HCT116 (cell line): Measurements from ENCODE around the gene CNTNAP2. TPM values are rescaled to one million over a fixed set of nuclear protein-coding genes. Genes with fewer than 3 reads are reported as not detected.

Source experiments
- ATAC-seq: fragments of 200-7000 bp; cut with Tn5 transposase; 2 replicates; pipeline ENCODE4 v1.9.1; 2020; ENCODE audit warnings: mild to moderate bottlenecking, moderate library complexity
- BruUV-seq: library from RNA; stranded (reverse); fragments of 400-500 nt; replicated peaks from 2 replicates; lab custom pipeline; 2021; lab: Mats Ljungman, UMichigan
- CTCF ChIA-PET: fragments of 300-600 bp; sonication (Branson Sonifier 250); formaldehyde crosslinking; loops from one replicate; lab custom pipeline; 2021; ENCODE audit warnings: antibody characterized with exemption; lab: Charles Lee
- POLR2A ChIA-PET: fragments of 300-600, 350-600 bp; sonication (Branson Sonifier 250); formaldehyde crosslinking; loops from one replicate; lab custom pipeline; 2021; ENCODE audit warnings: antibody characterized with exemption; lab: Charles Lee
- RAD21 ChIA-PET, 2 experiments: fragments of 300-600 bp; sonication (Branson Sonifier 250); formaldehyde crosslinking; loops; one replicate each; lab custom pipeline; 2023; ENCODE audit warnings: low total read pairs in 2 of 2; ENCODE audit not compliant: uncharacterized antibody in 2 of 2, unreplicated experiment in 2 of 2, low non-redundant PET in 1 of 2; lab: Charles Lee
- DNase-seq: peaks from one replicate; pipeline ENCODE4 v3.0.0-alpha.2; 2010; ENCODE audit warnings: low read depth, low spot score
- H2AFZ ChIP-seq: fragments of 200-600 bp; shearing (Covaris generic), sonication (generic); 2 replicates; pipeline ENCODE4 v1.6.1; 2017; ENCODE audit warnings: low read depth, mixed run types, mixed read lengths, antibody characterized with exemption, low read length; ENCODE audit not compliant: poor library complexity, severe bottlenecking
- H3K27ac ChIP-seq: 2 replicates; pipeline ENCODE4 v1.5.1; 2012; ENCODE audit warnings: low read depth, low read length
- H3K27me3 ChIP-seq: fragments of 200-600 bp; sonication (generic); 2 replicates; pipeline ENCODE4 v1.6.1; 2016; ENCODE audit warnings: mixed run types, low read length, mixed read lengths; ENCODE audit not compliant: insufficient read depth
- H3K36me3 ChIP-seq, 2 experiments: fragments of 200-500 bp in 1 of 2; fragments of 200-600 bp in 1 of 2; sonication (Bioruptor generic) in 1 of 2; sonication (generic) in 1 of 2; 2 replicates each; pipeline versions ENCODE4 v1.5.1 to v1.6.1; 2014 to 2016; ENCODE audit warnings: low read length in 2 of 2, inconsistent platforms in 1 of 2, mixed read lengths in 1 of 2, mixed run types in 1 of 2; ENCODE audit not compliant: insufficient read depth in 2 of 2, control insufficient read depth in 1 of 2
- H3K4me1 ChIP-seq, 2 experiments: fragments of 200-600 bp in 1 of 2; sonication (generic) in 1 of 2; 2 replicates each; pipeline versions ENCODE4 v1.5.1 to v1.6.1; 2012 to 2017; ENCODE audit warnings: low read length in 2 of 2, inconsistent platforms in 1 of 2, mild to moderate bottlenecking in 1 of 2, mixed read lengths in 1 of 2, mixed run types in 1 of 2, moderate library complexity in 1 of 2; ENCODE audit not compliant: insufficient read depth in 2 of 2, control insufficient read depth in 1 of 2
- H3K4me2 ChIP-seq: fragments of 200-600 bp; sonication (generic); 2 replicates; pipeline ENCODE4 v1.6.1; 2017; ENCODE audit warnings: mixed run types, low read length, mixed read lengths
- H3K4me3 ChIP-seq, 2 experiments: fragments of 200-600 bp in 1 of 2; sonication (generic) in 1 of 2; replicated peaks in 1 of 2; 2 replicates each; pipeline ENCODE4 v1.5.1; 2011 to 2016; ENCODE audit warnings: low read length in 2 of 2, control low read depth in 1 of 2, low read depth in 1 of 2, mild to moderate bottlenecking in 1 of 2, mixed read lengths in 1 of 2, mixed run types in 1 of 2
- H3K79me2 ChIP-seq: fragments of 200-600 bp; sonication (generic); 2 replicates; pipeline ENCODE4 v1.6.1; 2017; ENCODE audit warnings: mild to moderate bottlenecking, mixed run types, low read length, moderate library complexity, mixed read lengths; ENCODE audit not compliant: insufficient read depth
- H3K9ac ChIP-seq: fragments of 200-600 bp; sonication (generic); 2 replicates; pipeline ENCODE4 v1.6.1; 2016; ENCODE audit warnings: low read length, mixed read lengths
- H3K9me2 ChIP-seq: fragments of 200-600 bp; sonication (generic), shearing (Covaris generic); 2 replicates; pipeline ENCODE4 v1.6.1; 2017; ENCODE audit warnings: mixed run types, mild to moderate bottlenecking, moderate library complexity; ENCODE audit not compliant: insufficient read depth
- H3K9me3 ChIP-seq, 2 experiments: fragments of 200-500 bp in 1 of 2; fragments of 200-600 bp in 1 of 2; sonication (Bioruptor generic) in 1 of 2; sonication (generic) in 1 of 2; 2 replicates each; pipeline ENCODE4 v1.6.1; 2014 to 2017; ENCODE audit warnings: low read length in 2 of 2, mixed read lengths in 2 of 2, inconsistent platforms in 1 of 2, low read depth in 1 of 2, mild to moderate bottlenecking in 1 of 2, mixed run types in 1 of 2, moderate library complexity in 1 of 2; ENCODE audit not compliant: control insufficient read depth in 1 of 2, insufficient read depth in 1 of 2
- H4K20me1 ChIP-seq: fragments of 200-600 bp; sonication (generic), shearing (Covaris generic); 2 replicates; pipeline ENCODE4 v1.6.1; 2017; ENCODE audit warnings: mixed run types, mild to moderate bottlenecking, moderate library complexity; ENCODE audit not compliant: insufficient read depth
- CBX3 ChIP-seq: IDR thresholded peaks from 2 replicates; pipeline ENCODE4 v1.6.1; 2012; ENCODE audit warnings: low read depth
- CEBPB ChIP-seq: IDR thresholded peaks from 2 replicates; pipeline ENCODE4 v1.6.1; 2012; ENCODE audit warnings: low read depth
- EGR1 ChIP-seq: IDR thresholded peaks from 2 replicates; pipeline ENCODE4 v1.6.1; 2012; ENCODE audit warnings: low read depth
- ELF1 ChIP-seq: IDR thresholded peaks from 2 replicates; pipeline ENCODE4 v1.6.1; 2012; ENCODE audit warnings: low read depth, borderline replicate concordance
- EZH2 ChIP-seq: fragments of 200-600 bp; sonication (generic); IDR thresholded peaks from 2 replicates; pipeline ENCODE4 v1.6.1; 2017; ENCODE audit warnings: antibody characterized with exemption, mixed run types
- EZH2phosphoT487 ChIP-seq: fragments of 200-600 bp; IDR thresholded peaks from 2 replicates; pipeline ENCODE4 v1.6.1; 2018; ENCODE audit warnings: antibody characterized with exemption, borderline replicate concordance
- FOSL1 ChIP-seq: IDR thresholded peaks from 2 replicates; pipeline ENCODE4 v1.6.1; 2012; ENCODE audit warnings: low read depth
- JUND ChIP-seq: IDR thresholded peaks from 2 replicates; pipeline ENCODE4 v1.6.1; 2012
- POLR2A ChIP-seq: IDR thresholded peaks from 2 replicates; pipeline ENCODE4 v1.7.0; 2011; ENCODE audit warnings: borderline replicate concordance; ENCODE audit not compliant: insufficient read depth, insufficient read length; ENCODE audit errors: extremely low read depth
- POLR2AphosphoS5 ChIP-seq: IDR thresholded peaks from 2 replicates; pipeline ENCODE4 v1.6.1; 2011; ENCODE audit warnings: mild to moderate bottlenecking, low read depth, low read length, moderate library complexity
- RAD21 ChIP-seq: IDR thresholded peaks from 2 replicates; pipeline ENCODE4 v1.6.1; 2012; ENCODE audit warnings: low read depth, mild to moderate bottlenecking
- SP1 ChIP-seq: IDR thresholded peaks from 2 replicates; pipeline ENCODE4 v1.6.1; 2012; ENCODE audit warnings: low read depth
- ZFX ChIP-seq: fragments of 450-650 bp; IDR thresholded peaks from 2 replicates; pipeline ENCODE4 v1.6.1; 2017
- ZNF274 ChIP-seq: fragments of 200-500 bp; sonication (Bioruptor generic); IDR thresholded peaks from 2 replicates; pipeline ENCODE4 v1.6.1; 2014; ENCODE audit warnings: mild to moderate bottlenecking, low read depth, low read length, inconsistent platforms
- intact Hi-C: fragments of 100-400 bp; cut with micrococcal nuclease; formaldehyde crosslinking; loops from 2 replicates; pipeline ENCODE4 v1.10.0; 2022
- total RNA-seq: library from RNA; stranded (reverse); gene quantifications from one replicate; pipeline ENCODE4 v1.2.1, GENCODE V29; 2021; ENCODE audit not compliant: unreplicated experiment
- TF ChIP-seq, protein P1 (sequence below): IDR thresholded peaks from 2 replicates; pipeline ENCODE4 v1.6.1; 2011; ENCODE audit warnings: mild to moderate bottlenecking, low read length, moderate library complexity; ENCODE audit not compliant: insufficient replicate concordance; ENCODE audit errors: extremely low read depth
- TF ChIP-seq, protein P2 (sequence below): IDR thresholded peaks from 2 replicates; pipeline ENCODE4 v1.6.1; 2012
- TF ChIP-seq, protein P3 (sequence below): IDR thresholded peaks from 2 replicates; pipeline ENCODE4 v1.6.1; 2012
- TF ChIP-seq, protein P4 (sequence below): IDR thresholded peaks from 2 replicates; pipeline ENCODE4 v1.6.1; 2012; ENCODE audit warnings: low read depth
- TF ChIP-seq, protein P5 (sequence below), 3 experiments: fragments of 200-600 bp in 1 of 3; sonication (generic) in 1 of 3; IDR thresholded peaks in 2 of 3; conservative IDR thresholded peaks in 1 of 3; 2 replicates each; pipeline ENCODE4 v1.5.1; 2012 to 2017; ENCODE audit warnings: low read depth in 2 of 3, low read length in 2 of 3, antibody characterized with exemption in 1 of 3, borderline replicate concordance in 1 of 3, control low read depth in 1 of 3, mild to moderate bottlenecking in 1 of 3, mixed read lengths in 1 of 3, mixed run types in 1 of 3, moderate library complexity in 1 of 3; ENCODE audit not compliant: insufficient read depth in 1 of 3

CNTNAP2 gene
- total RNA-seq, 1 experiment from 2014 or later: 0.37 TPM

DNA sequence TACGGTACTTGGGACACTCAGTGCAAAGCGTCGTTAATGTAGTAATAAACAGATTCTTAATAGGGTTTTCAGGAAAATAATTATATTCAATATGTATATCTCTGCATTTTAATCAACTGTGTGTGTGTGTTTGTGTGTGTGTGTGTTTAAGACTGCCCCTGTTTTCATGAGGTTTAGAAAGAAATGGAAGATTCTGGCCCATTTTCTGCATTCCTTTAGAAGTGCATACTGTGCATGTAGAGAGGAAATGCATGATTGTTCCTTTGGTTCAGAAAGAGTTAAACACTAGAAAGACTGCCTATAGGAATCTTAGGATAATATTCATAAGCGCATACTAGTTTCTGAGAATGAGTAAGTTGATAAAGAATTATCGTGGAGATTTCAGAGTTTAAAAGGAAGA, 975 bp downstream of the CNTNAP2 start:
- ATAC-seq (no peak), DNase-seq (no peak)
- Histone ChIP-seq H4K20me1 (no peaks in the 10 kb centered on the region), H3K9ac (no peak overlapping the region), H3K27ac (no peak overlapping the region), H3K9me3 (peaks cover 4 to 8% of the 10 kb centered on the region in 2 experiments; a peak in 2 of 4 replicates), H3K4me2 (no peak overlapping the region), H3K36me3 (no peaks in the 10 kb centered on the region), H3K27me3 (no peaks in the 10 kb centered on the region), H3K4me1 (no peaks in the 10 kb centered on the region), H3K79me2 (no peaks in the 10 kb centered on the region), H2AFZ (no peak overlapping the region), H3K9me2 (no peaks in the 10 kb centered on the region), H3K4me3 (no peak overlapping the region)
- TF ChIP-seq CBX3 (no peak), ELF1 (no peak), SP1 (no peak), POLR2AphosphoS5 (no peak), FOSL1 (no peak), ZFX (no peak), EZH2phosphoT487 (no peak), CEBPB (no peak), EZH2 (no peak), POLR2A (no peak), ZNF274 (no peak), EGR1 (no peak), RAD21 (no peak), JUND (no peak)
- TF ChIP-seq, protein P1, sequence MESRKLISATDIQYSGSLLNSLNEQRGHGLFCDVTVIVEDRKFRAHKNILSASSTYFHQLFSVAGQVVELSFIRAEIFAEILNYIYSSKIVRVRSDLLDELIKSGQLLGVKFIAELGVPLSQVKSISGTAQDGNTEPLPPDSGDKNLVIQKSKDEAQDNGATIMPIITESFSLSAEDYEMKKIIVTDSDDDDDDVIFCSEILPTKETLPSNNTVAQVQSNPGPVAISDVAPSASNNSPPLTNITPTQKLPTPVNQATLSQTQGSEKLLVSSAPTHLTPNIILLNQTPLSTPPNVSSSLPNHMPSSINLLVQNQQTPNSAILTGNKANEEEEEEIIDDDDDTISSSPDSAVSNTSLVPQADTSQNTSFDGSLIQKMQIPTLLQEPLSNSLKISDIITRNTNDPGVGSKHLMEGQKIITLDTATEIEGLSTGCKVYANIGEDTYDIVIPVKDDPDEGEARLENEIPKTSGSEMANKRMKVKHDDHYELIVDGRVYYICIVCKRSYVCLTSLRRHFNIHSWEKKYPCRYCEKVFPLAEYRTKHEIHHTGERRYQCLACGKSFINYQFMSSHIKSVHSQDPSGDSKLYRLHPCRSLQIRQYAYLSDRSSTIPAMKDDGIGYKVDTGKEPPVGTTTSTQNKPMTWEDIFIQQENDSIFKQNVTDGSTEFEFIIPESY: no peak
- TF ChIP-seq, protein P2, sequence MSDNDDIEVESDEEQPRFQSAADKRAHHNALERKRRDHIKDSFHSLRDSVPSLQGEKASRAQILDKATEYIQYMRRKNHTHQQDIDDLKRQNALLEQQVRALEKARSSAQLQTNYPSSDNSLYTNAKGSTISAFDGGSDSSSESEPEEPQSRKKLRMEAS: no peak
- TF ChIP-seq, protein P3, sequence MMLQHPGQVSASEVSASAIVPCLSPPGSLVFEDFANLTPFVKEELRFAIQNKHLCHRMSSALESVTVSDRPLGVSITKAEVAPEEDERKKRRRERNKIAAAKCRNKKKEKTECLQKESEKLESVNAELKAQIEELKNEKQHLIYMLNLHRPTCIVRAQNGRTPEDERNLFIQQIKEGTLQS: no peak
- TF ChIP-seq, protein P4, sequence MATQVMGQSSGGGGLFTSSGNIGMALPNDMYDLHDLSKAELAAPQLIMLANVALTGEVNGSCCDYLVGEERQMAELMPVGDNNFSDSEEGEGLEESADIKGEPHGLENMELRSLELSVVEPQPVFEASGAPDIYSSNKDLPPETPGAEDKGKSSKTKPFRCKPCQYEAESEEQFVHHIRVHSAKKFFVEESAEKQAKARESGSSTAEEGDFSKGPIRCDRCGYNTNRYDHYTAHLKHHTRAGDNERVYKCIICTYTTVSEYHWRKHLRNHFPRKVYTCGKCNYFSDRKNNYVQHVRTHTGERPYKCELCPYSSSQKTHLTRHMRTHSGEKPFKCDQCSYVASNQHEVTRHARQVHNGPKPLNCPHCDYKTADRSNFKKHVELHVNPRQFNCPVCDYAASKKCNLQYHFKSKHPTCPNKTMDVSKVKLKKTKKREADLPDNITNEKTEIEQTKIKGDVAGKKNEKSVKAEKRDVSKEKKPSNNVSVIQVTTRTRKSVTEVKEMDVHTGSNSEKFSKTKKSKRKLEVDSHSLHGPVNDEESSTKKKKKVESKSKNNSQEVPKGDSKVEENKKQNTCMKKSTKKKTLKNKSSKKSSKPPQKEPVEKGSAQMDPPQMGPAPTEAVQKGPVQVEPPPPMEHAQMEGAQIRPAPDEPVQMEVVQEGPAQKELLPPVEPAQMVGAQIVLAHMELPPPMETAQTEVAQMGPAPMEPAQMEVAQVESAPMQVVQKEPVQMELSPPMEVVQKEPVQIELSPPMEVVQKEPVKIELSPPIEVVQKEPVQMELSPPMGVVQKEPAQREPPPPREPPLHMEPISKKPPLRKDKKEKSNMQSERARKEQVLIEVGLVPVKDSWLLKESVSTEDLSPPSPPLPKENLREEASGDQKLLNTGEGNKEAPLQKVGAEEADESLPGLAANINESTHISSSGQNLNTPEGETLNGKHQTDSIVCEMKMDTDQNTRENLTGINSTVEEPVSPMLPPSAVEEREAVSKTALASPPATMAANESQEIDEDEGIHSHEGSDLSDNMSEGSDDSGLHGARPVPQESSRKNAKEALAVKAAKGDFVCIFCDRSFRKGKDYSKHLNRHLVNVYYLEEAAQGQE: no peak
- TF ChIP-seq, protein P5, sequence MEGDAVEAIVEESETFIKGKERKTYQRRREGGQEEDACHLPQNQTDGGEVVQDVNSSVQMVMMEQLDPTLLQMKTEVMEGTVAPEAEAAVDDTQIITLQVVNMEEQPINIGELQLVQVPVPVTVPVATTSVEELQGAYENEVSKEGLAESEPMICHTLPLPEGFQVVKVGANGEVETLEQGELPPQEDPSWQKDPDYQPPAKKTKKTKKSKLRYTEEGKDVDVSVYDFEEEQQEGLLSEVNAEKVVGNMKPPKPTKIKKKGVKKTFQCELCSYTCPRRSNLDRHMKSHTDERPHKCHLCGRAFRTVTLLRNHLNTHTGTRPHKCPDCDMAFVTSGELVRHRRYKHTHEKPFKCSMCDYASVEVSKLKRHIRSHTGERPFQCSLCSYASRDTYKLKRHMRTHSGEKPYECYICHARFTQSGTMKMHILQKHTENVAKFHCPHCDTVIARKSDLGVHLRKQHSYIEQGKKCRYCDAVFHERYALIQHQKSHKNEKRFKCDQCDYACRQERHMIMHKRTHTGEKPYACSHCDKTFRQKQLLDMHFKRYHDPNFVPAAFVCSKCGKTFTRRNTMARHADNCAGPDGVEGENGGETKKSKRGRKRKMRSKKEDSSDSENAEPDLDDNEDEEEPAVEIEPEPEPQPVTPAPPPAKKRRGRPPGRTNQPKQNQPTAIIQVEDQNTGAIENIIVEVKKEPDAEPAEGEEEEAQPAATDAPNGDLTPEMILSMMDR (IDR thresholded peaks at IDR 0.05 in 2 of 3, conservative IDR thresholded peaks at IDR 0.05 in 1 of 3; ENCODE audit: borderline replicate concordance in 1 of 3, insufficient read depth in 1 of 3, low read depth in 2 of 3, low read length in 2 of 3): no peak
- ChIA-PET RAD21 (no interaction called here), CTCF (no interaction called here), POLR2A (no interaction called here)
- no TSS peak for BruUV-seq
- intact Hi-C loops: no loop called here
